Measurements from ENCODE around the gene SLAMF9. TPM values are rescaled to one million over a fixed set of nuclear protein-coding genes. Genes with fewer than 3 reads are reported as not detected.

The SLAMF9 gene
- total RNA-seq, 1 experiment from 2014 or later, result not detected

DNA sequence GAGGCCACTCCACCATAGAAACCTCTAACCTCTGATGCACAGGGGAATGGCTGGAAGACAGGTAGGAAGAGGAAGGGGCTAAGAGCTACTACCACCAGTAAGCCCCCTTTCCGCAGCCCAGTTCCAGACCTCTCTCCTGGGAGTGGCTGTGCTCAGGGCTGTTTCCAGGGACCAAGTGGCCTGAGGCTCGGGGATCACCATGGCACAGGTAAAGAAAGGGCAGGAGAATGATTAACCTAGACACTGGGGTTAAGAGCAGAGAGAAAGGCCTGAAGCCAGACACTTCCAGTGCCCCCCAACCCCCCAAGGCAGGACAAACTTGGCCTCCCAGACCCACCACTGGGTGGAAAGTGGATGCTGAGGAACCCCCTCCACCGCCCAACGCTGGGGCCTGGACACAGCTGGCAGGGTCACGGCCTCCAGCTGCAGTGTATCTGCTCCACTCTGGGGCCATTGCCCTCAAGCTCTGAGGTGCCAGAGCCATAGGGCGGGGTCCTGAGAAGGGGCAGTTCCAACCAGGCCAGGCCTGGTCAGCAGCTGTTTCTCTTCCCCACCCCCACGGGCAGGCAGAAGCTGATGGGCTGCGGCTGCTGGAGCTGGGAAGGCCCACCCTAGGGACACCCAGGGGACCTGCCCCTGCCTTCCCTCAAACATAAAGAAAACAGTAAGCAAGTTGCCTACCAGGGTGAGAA, 31.4 kb downstream of the SLAMF9 start:
- peaks cover 29% of the 10 kb centered on the region for H3K4me1 Mint-ChIP-seq
- no peak for DNase-seq (ENCODE audit: low spot score)

More for the DNA sequence above, 31.4 kb downstream of the SLAMF9 start:
- H3K9me3 Mint-ChIP-seq, result no peaks in the 10 kb centered on the region
- H3K27me3 Mint-ChIP-seq (ENCODE audit: low read depth), result peaks cover 18% of the 10 kb centered on the region
- ChIA-PET POLR2A (interaction anchor here (1.3 kb wide), 1 partner anchor 24 kb away, joined by 8 read pairs; no protein-coding TSS in a partner anchor), CTCF (interaction anchor here (0.7 to 5.9 kb wide), 11 partner anchors 13 to 135 kb away, joined by 3 to 64 read pairs (median 4); no protein-coding TSS in a partner anchor)
- H3K4me3 Mint-ChIP-seq, result no peak overlapping the region
- ATAC-seq, result no peak
- no peak overlapping the region for H3K27ac Mint-ChIP-seq
- H3K36me3 Mint-ChIP-seq, result peaks cover 13% of the 10 kb centered on the region
- TF ChIP-seq, protein P1, sequence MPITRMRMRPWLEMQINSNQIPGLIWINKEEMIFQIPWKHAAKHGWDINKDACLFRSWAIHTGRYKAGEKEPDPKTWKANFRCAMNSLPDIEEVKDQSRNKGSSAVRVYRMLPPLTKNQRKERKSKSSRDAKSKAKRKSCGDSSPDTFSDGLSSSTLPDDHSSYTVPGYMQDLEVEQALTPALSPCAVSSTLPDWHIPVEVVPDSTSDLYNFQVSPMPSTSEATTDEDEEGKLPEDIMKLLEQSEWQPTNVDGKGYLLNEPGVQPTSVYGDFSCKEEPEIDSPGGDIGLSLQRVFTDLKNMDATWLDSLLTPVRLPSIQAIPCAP (CRISPR knock-in tag; IDR thresholded peaks at IDR 0.05), result no peak
- TF ChIP-seq FOXP4 (CRISPR knock-in tag; IDR thresholded peaks at IDR 0.05), result no peak
- TF ChIP-seq ZNF219 (CRISPR knock-in tag; IDR thresholded peaks at IDR 0.05; ENCODE audit: borderline replicate concordance), result no peak
- no peak for TF ChIP-seq ERG (CRISPR knock-in tag; IDR thresholded peaks at IDR 0.05)
- TF ChIP-seq JUN (CRISPR knock-in tag; IDR thresholded peaks at IDR 0.05), result no peak
- no peak for TF ChIP-seq NFE2L1 (CRISPR knock-in tag; IDR thresholded peaks at IDR 0.05)
- TF ChIP-seq, protein P2, sequence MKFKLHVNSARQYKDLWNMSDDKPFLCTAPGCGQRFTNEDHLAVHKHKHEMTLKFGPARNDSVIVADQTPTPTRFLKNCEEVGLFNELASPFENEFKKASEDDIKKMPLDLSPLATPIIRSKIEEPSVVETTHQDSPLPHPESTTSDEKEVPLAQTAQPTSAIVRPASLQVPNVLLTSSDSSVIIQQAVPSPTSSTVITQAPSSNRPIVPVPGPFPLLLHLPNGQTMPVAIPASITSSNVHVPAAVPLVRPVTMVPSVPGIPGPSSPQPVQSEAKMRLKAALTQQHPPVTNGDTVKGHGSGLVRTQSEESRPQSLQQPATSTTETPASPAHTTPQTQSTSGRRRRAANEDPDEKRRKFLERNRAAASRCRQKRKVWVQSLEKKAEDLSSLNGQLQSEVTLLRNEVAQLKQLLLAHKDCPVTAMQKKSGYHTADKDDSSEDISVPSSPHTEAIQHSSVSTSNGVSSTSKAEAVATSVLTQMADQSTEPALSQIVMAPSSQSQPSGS (CRISPR knock-in tag; IDR thresholded peaks at IDR 0.05; ENCODE audit: borderline replicate concordance, low read depth), result no peak
- TF ChIP-seq ZNF317 (CRISPR knock-in tag; IDR thresholded peaks at IDR 0.05; ENCODE audit: borderline replicate concordance, low read depth), result no peak
- no peak for TF ChIP-seq PREB (CRISPR knock-in tag; IDR thresholded peaks at IDR 0.05; ENCODE audit: borderline replicate concordance)
- TF ChIP-seq KAT7 (CRISPR knock-in tag; IDR thresholded peaks at IDR 0.05; ENCODE audit: borderline replicate concordance), result no peak
- no peak for TF ChIP-seq ETV6 (CRISPR knock-in tag; IDR thresholded peaks at IDR 0.05)
- TF ChIP-seq SMAD3 (CRISPR knock-in tag; IDR thresholded peaks at IDR 0.05; ENCODE audit: borderline replicate concordance), result no peak
- no peak for TF ChIP-seq ZNF281 (CRISPR knock-in tag; IDR thresholded peaks at IDR 0.05)
